Measurements from ENCODE around the gene BMP8A.
"Not testable (repeated sequence)": the region's sequence is repeated elsewhere in the genome, so short reads cannot be mapped to it uniquely, and the experiment has no call there.

Gene BMP8A

GRCh38 chr1:39483276-39483675 is 8.2 kb upstream of the BMP8A start:
- DNase-seq (ENCODE audit: low read depth) = no peak

GRCh38 chr1:39484564-39484963 is 6.9 kb upstream of the BMP8A start:
- DNase-seq (ENCODE audit: low read depth) = no peak

- DNase-seq (ENCODE audit: low read depth) = no peak
Observed at GRCh38 chr1:39485046-39485803, 6.2 kb upstream of the BMP8A start.

- DNase-seq (ENCODE audit: low read depth) = no peak
Observed at GRCh38 chr1:39488012-39488545, 3.4 kb upstream of the BMP8A start.

GRCh38 chr1:39488793-39489566 is 2.5 kb upstream of the BMP8A start:
- no peak for DNase-seq (ENCODE audit: low read depth)

- DNase-seq (ENCODE audit: low read depth) = no peak
Observed at GRCh38 chr1:39489567-39490239, 1.7 kb upstream of the BMP8A start.

- no peak for DNase-seq (ENCODE audit: low read depth)
Observed at GRCh38 chr1:39490596-39491145, 765 bp upstream of the BMP8A start.

GRCh38 chr1:39492118-39493042 is 944 bp downstream of the BMP8A start:
- DNase-seq (ENCODE audit: low read depth) = not testable (repeated sequence)

GRCh38 chr1:39493043-39493810 is 1.8 kb downstream of the BMP8A start:
- DNase-seq (ENCODE audit: low read depth) = not testable (repeated sequence)

- DNase-seq (ENCODE audit: low read depth) = no peak
Observed at GRCh38 chr1:39494671-39495410, 3.4 kb downstream of the BMP8A start.

- DNase-seq (ENCODE audit: low read depth) = not testable (repeated sequence)
Observed at GRCh38 chr1:39496520-39496919, 5.1 kb downstream of the BMP8A start.

- DNase-seq (ENCODE audit: low read depth) = no peak
Observed at GRCh38 chr1:39497585-39497984, 6.1 kb downstream of the BMP8A start.

GRCh38 chr1:39498096-39498710 is 6.8 kb downstream of the BMP8A start:
- not testable (repeated sequence) for DNase-seq (ENCODE audit: low read depth)

GRCh38 chr1:39498821-39499220 is 7.4 kb downstream of the BMP8A start:
- DNase-seq (ENCODE audit: low read depth) = not testable (repeated sequence)

- DNase-seq (ENCODE audit: low read depth) = no peak
Observed at GRCh38 chr1:39499668-39500067, 8.2 kb downstream of the BMP8A start.

GRCh38 chr1:39500862-39501389 is 9.5 kb downstream of the BMP8A start:
- no peak for DNase-seq (ENCODE audit: low read depth)

GRCh38 chr1:39501666-39502065 is 10.2 kb downstream of the BMP8A start:
- DNase-seq (ENCODE audit: low read depth) = no peak

- not testable (repeated sequence) for DNase-seq (ENCODE audit: low read depth)
Observed at GRCh38 chr1:39504436-39504835, 13.0 kb downstream of the BMP8A start.

- no peak for DNase-seq (ENCODE audit: low read depth)
Observed at GRCh38 chr1:39505289-39505688, 13.9 kb downstream of the BMP8A start.
